Measurements from ENCODE around the gene STYXL2.

DNA sequence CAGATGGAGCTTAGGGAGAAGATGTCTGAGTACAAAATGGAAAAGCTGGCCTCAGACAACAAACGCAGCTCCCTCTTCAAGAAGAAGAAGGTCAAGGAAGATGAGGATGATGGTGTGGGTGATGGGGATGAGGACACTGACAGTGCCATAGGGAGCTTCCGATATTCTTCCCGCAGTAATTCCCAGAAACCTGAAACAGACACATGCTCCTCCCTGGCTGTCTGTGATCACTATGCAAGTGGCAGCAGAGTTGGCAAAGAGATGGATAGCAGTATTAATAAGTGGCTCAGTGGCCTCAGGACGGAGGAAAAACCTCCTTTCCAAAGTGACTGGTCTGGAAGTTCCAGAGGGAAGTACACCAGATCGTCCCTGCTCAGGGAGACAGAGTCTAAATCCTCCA lies 33.8 kb downstream of the STYXL2 start:
- TF ChIP-seq EZH2phosphoT487 (IDR thresholded peaks at IDR 0.05; ENCODE audit: low read depth), result no peak
- TF ChIP-seq, protein P1, sequence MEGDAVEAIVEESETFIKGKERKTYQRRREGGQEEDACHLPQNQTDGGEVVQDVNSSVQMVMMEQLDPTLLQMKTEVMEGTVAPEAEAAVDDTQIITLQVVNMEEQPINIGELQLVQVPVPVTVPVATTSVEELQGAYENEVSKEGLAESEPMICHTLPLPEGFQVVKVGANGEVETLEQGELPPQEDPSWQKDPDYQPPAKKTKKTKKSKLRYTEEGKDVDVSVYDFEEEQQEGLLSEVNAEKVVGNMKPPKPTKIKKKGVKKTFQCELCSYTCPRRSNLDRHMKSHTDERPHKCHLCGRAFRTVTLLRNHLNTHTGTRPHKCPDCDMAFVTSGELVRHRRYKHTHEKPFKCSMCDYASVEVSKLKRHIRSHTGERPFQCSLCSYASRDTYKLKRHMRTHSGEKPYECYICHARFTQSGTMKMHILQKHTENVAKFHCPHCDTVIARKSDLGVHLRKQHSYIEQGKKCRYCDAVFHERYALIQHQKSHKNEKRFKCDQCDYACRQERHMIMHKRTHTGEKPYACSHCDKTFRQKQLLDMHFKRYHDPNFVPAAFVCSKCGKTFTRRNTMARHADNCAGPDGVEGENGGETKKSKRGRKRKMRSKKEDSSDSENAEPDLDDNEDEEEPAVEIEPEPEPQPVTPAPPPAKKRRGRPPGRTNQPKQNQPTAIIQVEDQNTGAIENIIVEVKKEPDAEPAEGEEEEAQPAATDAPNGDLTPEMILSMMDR (IDR thresholded peaks at IDR 0.05; ENCODE audit: low read depth, low read length), result no peak

Measured in OCI-LY3 (cell line).